ENCODE results near the gene OR10H5.
"Not testable (repeated sequence)": the region's sequence is repeated elsewhere in the genome, so short reads cannot be mapped to it uniquely, and the experiment has no call there.

- not testable (repeated sequence) for TF ChIP-seq CTCF (IDR thresholded peaks at IDR 0.05); ZFX (IDR thresholded peaks at IDR 0.05; ENCODE audit: borderline replicate concordance)
These were observed 48.3 kb downstream of the OR10H5 start for GRCh38 chr19:15835565-15836329.

All from 22Rv1 (cell line).